Common myeloid progenitor, CD34-positive (primary cell): ENCODE results near the gene DGLUCY.
"Not testable (repeated sequence)": the region's sequence is repeated elsewhere in the genome, so short reads cannot be mapped to it uniquely, and the experiment has no call there.

Experiments
- CTCF ChIA-PET: fragments of 350-600 bp; sonication (Branson Sonifier 250); formaldehyde crosslinking; loops from one replicate; lab custom pipeline; 2021; ENCODE audit warnings: antibody characterized with exemption; lab: Charles Lee
- POLR2A ChIA-PET: fragments of 350-600 bp; sonication (Branson Sonifier 250); formaldehyde crosslinking; loops from one replicate; lab custom pipeline; 2021; ENCODE audit warnings: antibody characterized with exemption; lab: Charles Lee
- DNase-seq, 3 donors: peaks; one replicate each; pipeline versions ENCODE4 v3.0.0 to v3.0.0-alpha.2; 2013
- H3K27ac ChIP-seq, 2 experiments: 1 replicate in 1 of 2; 2 replicates in 1 of 2; pipeline ENCODE4 v1.7.0; 2013; ENCODE audit warnings: inconsistent platforms in 2 of 2, low read length in 2 of 2, mild to moderate bottlenecking in 2 of 2, low read depth in 1 of 2, moderate library complexity in 1 of 2; ENCODE audit not compliant: severe bottlenecking in 2 of 2, insufficient read depth in 1 of 2, poor library complexity in 1 of 2
- H3K27me3 ChIP-seq, 5 experiments: replicated peaks in 2 of 5; 1 replicate in 3 of 5; 2 replicates in 2 of 5; pipeline versions ENCODE4 v1.6.1 to v1.7.0; 2013; ENCODE audit warnings: low read length in 4 of 5, mild to moderate bottlenecking in 2 of 5, moderate library complexity in 2 of 5, inconsistent platforms in 1 of 5; ENCODE audit not compliant: insufficient read depth in 5 of 5, control insufficient read depth in 4 of 5
- H3K36me3 ChIP-seq, 4 experiments: 1 replicate in 2 of 4; 2 replicates in 2 of 4; pipeline versions ENCODE4 v1.6.1 to v1.7.0; 2013; ENCODE audit warnings: low read length in 3 of 4, control low read depth in 1 of 4, mild to moderate bottlenecking in 1 of 4; ENCODE audit not compliant: control insufficient read depth in 4 of 4, insufficient read depth in 4 of 4
- H3K4me1 ChIP-seq, 4 experiments: 1 replicate in 3 of 4; 2 replicates in 1 of 4; pipeline versions ENCODE4 v1.6.1 to v1.7.1; 2013; ENCODE audit warnings: low read length in 3 of 4, mild to moderate bottlenecking in 3 of 4, control low read depth in 1 of 4, inconsistent platforms in 1 of 4, moderate library complexity in 1 of 4; ENCODE audit not compliant: control insufficient read depth in 4 of 4, insufficient read depth in 4 of 4; ENCODE audit errors: control extremely low read depth in 1 of 4
- H3K4me3 ChIP-seq, 7 experiments: 1 replicate in 4 of 7; 2 replicates in 3 of 7; pipeline versions ENCODE4 v1.5.1 to v1.7.0; 2013; ENCODE audit warnings: mild to moderate bottlenecking in 7 of 7, low read length in 6 of 7, moderate library complexity in 6 of 7, inconsistent platforms in 2 of 7, low read depth in 2 of 7, control low read depth in 1 of 7; ENCODE audit not compliant: insufficient read depth in 4 of 7, control insufficient read depth in 1 of 7; ENCODE audit errors: extremely low read depth in 1 of 7
- H3K9me3 ChIP-seq, 5 experiments: 1 replicate in 4 of 5; 2 replicates in 1 of 5; pipeline versions ENCODE4 v1.6.1 to v1.7.1; 2013; ENCODE audit warnings: low read length in 4 of 5, mild to moderate bottlenecking in 2 of 5, inconsistent platforms in 1 of 5, low read depth in 1 of 5, moderate library complexity in 1 of 5; ENCODE audit not compliant: control insufficient read depth in 4 of 5, insufficient read depth in 2 of 5; ENCODE audit errors: control extremely low read depth in 1 of 5
- WGBS: methylation state at CpG from one replicate; pipeline ENCODE4 v1.1.5; 2013; ENCODE audit not compliant: insufficient coverage; 5-methylcytosine and 5-hydroxymethylcytosine counted together

Gene DGLUCY

DNA sequence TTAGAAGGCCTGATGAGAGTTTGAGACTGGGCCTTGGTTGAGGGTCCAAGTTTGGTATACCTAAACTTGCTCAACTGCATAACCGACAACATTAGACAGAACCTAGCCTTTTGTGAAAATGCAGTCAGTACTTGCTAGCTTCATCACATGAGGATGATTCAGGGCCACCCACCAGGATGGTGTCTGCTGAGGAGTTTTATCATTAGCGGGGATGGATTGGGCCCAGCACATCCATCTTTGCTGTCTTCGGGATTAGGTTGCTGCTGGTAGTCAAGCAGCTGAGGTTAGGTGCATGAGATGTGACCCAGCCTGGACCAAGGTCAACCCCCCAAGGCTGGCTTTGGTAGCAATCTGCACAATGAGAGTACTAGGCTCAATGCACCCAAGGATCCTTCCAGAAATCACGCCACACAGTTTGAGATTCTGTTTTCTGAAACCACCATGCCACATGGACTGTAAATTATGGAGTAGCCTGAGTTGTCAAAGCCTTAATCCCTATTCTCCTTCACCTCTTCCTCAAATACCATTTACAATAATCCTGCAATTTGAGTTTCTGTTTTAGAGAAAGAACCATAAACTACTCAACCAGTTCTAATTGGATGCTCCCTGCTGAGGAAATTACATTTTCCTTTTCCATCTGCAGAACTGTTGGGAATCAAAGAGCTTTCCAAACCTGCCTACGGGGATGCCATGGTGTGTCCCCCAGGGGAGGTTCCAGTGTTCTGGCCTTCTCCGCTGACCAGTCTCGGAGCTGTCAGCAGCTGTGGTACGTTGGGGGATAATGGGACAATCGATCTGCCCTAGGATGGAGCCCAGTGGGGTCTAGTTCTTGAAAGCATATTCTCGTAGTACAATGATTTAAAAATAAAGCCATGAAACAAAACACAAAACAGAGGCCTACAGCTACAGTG lies 61.7 kb downstream of the DGLUCY start:
- Histone ChIP-seq H3K27me3 (no peaks in the 10 kb centered on the region), H3K27ac (no peak overlapping the region), H3K4me3 (no peak overlapping the region), H3K4me1 (peaks cover 0 to 4% (median 0%) of the 10 kb centered on the region in 4 experiments), H3K36me3 (peaks cover 16 to 60% (median 50%) of the 10 kb centered on the region in 4 experiments), H3K9me3 (no peaks in the 10 kb centered on the region)
- WGBS = 91% methylated on average over 9 of the region's 10 CpGs
- CTCF ChIA-PET = interaction anchor here (0.6 to 10.1 kb wide), 18 partner anchors 12 to 286 kb away, joined by 3 to 170 read pairs (median 11); partner anchors contain the start of gene RPS6KA5
- no peak for DNase-seq
- POLR2A ChIA-PET = no interaction called here

DNA sequence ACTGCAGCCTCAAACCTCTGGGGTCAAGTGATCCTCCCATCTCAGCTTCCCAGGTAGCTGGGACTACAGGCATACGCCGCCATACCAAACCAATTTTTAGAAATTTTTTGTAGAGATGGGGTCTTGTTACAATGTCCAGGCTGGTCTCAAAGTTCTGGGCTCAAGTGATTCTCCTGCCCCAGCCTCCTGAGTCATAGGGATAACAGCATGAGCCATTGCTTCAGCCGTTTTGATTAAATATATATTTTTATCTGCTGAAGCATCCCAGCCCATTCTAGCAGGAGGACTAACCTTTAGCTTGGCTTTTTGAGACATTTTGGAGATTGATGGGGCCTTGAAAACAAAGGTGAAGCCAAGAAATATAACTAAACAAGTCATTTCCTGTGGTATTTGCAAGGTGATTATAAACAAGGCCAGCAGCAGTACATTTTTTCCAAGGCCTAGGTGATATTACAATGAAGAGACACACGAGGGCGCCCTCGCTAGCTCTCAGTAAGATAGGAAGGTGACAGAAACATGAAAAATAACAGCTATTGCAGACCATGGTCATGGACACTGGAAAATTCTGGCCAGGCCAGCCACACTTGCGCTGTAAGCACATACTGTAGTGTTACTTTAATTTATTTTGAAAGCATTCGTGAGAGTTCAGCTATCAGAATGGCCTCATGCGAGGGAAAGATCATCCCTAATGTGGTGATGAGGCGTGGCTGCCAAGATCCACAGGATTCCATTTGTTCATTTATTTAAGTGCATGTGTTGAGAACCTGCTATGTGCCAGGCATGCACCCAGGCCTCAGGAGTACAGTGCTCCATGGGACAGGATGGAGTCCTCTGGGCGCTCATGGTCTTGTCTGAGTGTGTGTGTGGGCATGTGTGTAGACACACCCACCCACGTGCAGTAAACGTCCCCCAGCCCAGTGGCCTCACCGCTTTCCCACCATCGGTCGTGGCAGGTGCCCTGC lies 63.5 kb downstream of the DGLUCY start:
- peaks cover 20 to 63% (median 49%) of the 10 kb centered on the region in 4 experiments for H3K36me3 ChIP-seq
- POLR2A ChIA-PET = interaction anchor here (0.7 kb wide), 1 partner anchor 73 kb away, joined by 3 read pairs; no protein-coding TSS in a partner anchor
- H3K27me3 ChIP-seq = no peaks in the 10 kb centered on the region
- no peaks in the 10 kb centered on the region for H3K9me3 ChIP-seq
- WGBS = 65% methylated on average over 9 of the region's 16 CpGs
- H3K4me3 ChIP-seq = no peak overlapping the region
- CTCF ChIA-PET = interaction anchor here (0.6 to 10.1 kb wide), 36 partner anchors 8 to 481 kb away, joined by 3 to 170 read pairs (median 4); partner anchors contain the start of gene DGLUCY
- peak; percentile 70 to 83 (median 78) for DNase-seq
- H3K27ac ChIP-seq = peak overlapping the region in 1 of 2 experiments; percentile 47
- peaks cover 0 to 4% (median 0%) of the 10 kb centered on the region in 4 experiments for H3K4me1 ChIP-seq

DNA sequence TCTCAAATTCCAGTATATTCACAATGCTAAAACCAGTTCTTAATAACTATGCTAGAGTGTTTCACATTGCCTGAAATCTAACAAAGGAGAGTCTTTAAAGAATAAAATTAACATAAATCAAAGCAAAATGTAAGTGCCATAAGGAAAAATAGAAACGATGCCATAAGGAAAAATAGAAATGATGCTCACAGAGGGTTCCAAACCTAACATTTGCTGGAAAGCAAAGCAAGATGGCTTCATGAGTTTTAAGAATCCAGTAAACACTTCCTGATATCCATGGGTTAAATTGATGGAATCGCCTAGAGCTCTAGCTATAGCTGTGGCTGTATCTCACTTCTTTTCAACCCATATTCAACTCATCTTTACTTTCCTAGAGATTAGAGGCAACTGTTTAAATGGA lies 66.7 kb downstream of the DGLUCY start:
- H3K4me3 ChIP-seq = no peak overlapping the region
- peaks cover 0 to 4% (median 0%) of the 10 kb centered on the region in 4 experiments for H3K4me1 ChIP-seq
- DNase-seq = no peak
- CTCF ChIA-PET = interaction anchor here (0.6 to 1.0 kb wide), 4 partner anchors 99 to 139 kb away, joined by 3 to 4 read pairs (median 4); no protein-coding TSS in a partner anchor
- POLR2A ChIA-PET = no interaction called here
- peaks cover 22 to 66% (median 42%) of the 10 kb centered on the region in 4 experiments for H3K36me3 ChIP-seq
- H3K27ac ChIP-seq = no peak overlapping the region
- no peaks in the 10 kb centered on the region for H3K9me3 ChIP-seq
- WGBS = 100% methylated on average over 1 of the region's 2 CpGs
- H3K27me3 ChIP-seq = no peaks in the 10 kb centered on the region

DNA sequence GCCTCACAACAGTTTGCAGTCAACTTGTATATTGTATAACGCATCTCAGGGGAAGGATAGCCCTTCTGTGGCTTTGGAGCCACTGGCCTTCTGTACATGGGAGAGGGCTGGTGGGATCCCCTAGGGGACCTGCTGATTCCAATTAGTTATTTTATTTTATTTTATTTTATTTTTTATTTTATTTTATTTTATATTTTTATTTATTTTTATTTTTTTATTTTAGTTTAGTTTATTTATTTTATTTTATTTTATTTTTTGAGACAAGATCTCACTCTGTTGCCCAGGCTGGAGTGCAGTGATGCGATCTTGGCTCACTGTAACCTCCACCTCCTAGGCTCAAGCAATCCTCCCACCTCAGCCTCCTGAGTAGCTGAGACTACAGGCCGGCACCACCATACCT lies 68.9 kb downstream of the DGLUCY start:
- WGBS = 100% methylated on average over 1 of the region's 3 CpGs
- H3K4me3 ChIP-seq, H3K4me1 ChIP-seq, H3K27ac ChIP-seq, CTCF ChIA-PET, DNase-seq, POLR2A ChIA-PET, H3K9me3 ChIP-seq, H3K27me3 ChIP-seq: not testable (repeated sequence)
- peaks cover 21 to 69% (median 44%) of the 10 kb centered on the region in 4 experiments for H3K36me3 ChIP-seq

DNA sequence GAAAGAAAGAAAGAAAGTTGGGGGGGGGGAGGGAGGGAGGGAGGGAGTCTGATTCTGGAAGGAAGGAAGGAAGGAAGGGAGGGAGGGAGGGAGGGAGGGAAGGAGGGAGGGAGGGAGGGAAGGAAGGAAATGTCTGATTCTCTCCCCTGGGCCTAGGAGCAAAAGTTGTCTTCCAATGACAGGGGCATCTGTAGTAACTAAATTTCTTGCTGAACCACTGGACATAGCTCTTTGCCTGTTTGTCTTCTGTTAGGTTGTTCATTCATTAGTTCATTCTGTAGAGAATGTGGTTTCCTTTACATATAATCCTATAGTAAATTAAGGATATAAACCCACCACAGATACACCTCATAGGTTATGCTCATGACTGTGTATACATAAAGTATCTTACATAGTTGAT lies 70.7 kb downstream of the DGLUCY start:
- DNase-seq = no peak
- no peak overlapping the region for H3K27ac ChIP-seq
- CTCF ChIA-PET = interaction anchor here (0.5 to 1.5 kb wide), 5 partner anchors 9 to 280 kb away, joined by 3 to 6 read pairs (median 4); no protein-coding TSS in a partner anchor
- H3K4me1 ChIP-seq = no peaks in the 10 kb centered on the region
- no peaks in the 10 kb centered on the region for H3K9me3 ChIP-seq
- H3K4me3 ChIP-seq = no peak overlapping the region
- peaks cover 25 to 78% (median 51%) of the 10 kb centered on the region in 4 experiments for H3K36me3 ChIP-seq
- no peaks in the 10 kb centered on the region for H3K27me3 ChIP-seq
- POLR2A ChIA-PET = no interaction called here

DNA sequence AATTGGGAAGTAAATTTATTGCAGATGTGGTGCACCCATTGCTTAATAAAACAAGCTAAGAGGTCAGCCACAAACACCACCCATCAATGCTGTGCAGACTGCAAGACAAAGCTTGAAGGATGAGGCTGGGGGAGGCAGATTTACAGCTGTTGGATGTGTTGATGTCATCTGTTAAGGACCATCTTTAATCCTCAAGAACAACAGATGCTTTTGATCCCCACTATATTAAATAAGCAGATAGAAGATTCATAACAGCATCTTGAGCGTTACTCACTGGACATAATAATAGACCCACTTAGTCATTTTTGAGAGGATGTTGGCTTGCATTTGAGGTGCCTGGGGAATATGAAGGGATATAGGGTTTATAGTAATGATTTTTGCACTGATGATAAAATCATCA lies 71.8 kb downstream of the DGLUCY start:
- WGBS = no CpG with 5 or more reads among the region's 1 CpG
- H3K9me3 ChIP-seq = no peaks in the 10 kb centered on the region
- no peak for DNase-seq
- no peaks in the 10 kb centered on the region for H3K4me1 ChIP-seq
- H3K27ac ChIP-seq = no peak overlapping the region
- CTCF ChIA-PET = interaction anchor here (0.9 to 1.9 kb wide), 3 partner anchors 8 to 100 kb away, joined by 3 to 5 read pairs (median 4); no protein-coding TSS in a partner anchor
- POLR2A ChIA-PET = no interaction called here
- H3K4me3 ChIP-seq = no peak overlapping the region
- H3K27me3 ChIP-seq = no peaks in the 10 kb centered on the region
- H3K36me3 ChIP-seq = peaks cover 22 to 84% (median 56%) of the 10 kb centered on the region in 4 experiments
